Type B pancreatic cell (in vitro differentiated cells): ENCODE data around the gene IL1RAPL2. TPM values are rescaled to one million over a fixed set of nuclear protein-coding genes. Genes with fewer than 3 reads are reported as not detected.
"Not testable (repeated sequence)": the region's sequence is repeated elsewhere in the genome, so short reads cannot be mapped to it uniquely, and the experiment has no call there.

Experiments
- DNase-seq: peaks from one replicate; pipeline ENCODE4 v3.0.0; 2021; ENCODE audit warnings: mixed read lengths; ENCODE audit not compliant: unreplicated experiment; ENCODE audit errors: extremely low spot score
- H3K27ac Mint-ChIP-seq: 2 replicates; pipeline ENCODE4 v1.8.0; 2021; ENCODE audit warnings: mild to moderate bottlenecking, mixed read lengths
- H3K27me3 Mint-ChIP-seq: 2 replicates; pipeline ENCODE4 v1.8.0; 2021; ENCODE audit warnings: mixed read lengths
- H3K36me3 Mint-ChIP-seq: 2 replicates; pipeline ENCODE4 v1.8.0; 2021; ENCODE audit warnings: mixed read lengths
- H3K4me1 Mint-ChIP-seq: one replicate; pipeline ENCODE4 v1.8.0; 2021; ENCODE audit warnings: mixed read lengths; ENCODE audit not compliant: unreplicated experiment
- H3K4me3 Mint-ChIP-seq: 2 replicates; pipeline ENCODE4 v1.8.0; 2021; ENCODE audit warnings: mild to moderate bottlenecking, mixed read lengths
- H3K9me3 Mint-ChIP-seq: 2 replicates; pipeline ENCODE4 v1.8.0; 2021; ENCODE audit warnings: mixed read lengths
- long read RNA-seq: library from polyadenylated mRNA; unstranded; transcript quantifications from one replicate; pipeline ENCODE4 v2.0.0, GENCODE V29; 2020
- total RNA-seq: library from RNA; stranded (reverse); gene quantifications from 2 replicates; pipeline ENCODE4 v1.2.1, GENCODE V29; 2021; ENCODE audit warnings: low replicate concordance
- TF ChIP-seq, protein P1 (sequence below): fragments of 200-600 bp; sonication (generic); conservative IDR thresholded peaks from 2 replicates; pipeline ENCODE4 v1.5.0; 2021; ENCODE audit warnings: antibody characterized with exemption, mild to moderate bottlenecking

IL1RAPL2 gene
- 4.5 and 7.4 TPM in 2 replicates for total RNA-seq
- long read RNA-seq, partial matches to known transcripts: 3 of 9 reads
- long read RNA-seq, other reads (novel, unspliced or antisense): 6 of 9 reads

- Mint-ChIP-seq H3K4me1 (no peaks in the 10 kb centered on the region), H3K4me3 (peak within 1 kb of the TSS; percentile 92), H3K36me3 (no peaks in the 10 kb centered on the region), H3K9me3 (peaks cover 3% of the 10 kb centered on the region), H3K27me3 (peaks cover 36% of the 10 kb centered on the region), H3K27ac (no peak within 1 kb of the TSS)
- TF ChIP-seq, protein P1, sequence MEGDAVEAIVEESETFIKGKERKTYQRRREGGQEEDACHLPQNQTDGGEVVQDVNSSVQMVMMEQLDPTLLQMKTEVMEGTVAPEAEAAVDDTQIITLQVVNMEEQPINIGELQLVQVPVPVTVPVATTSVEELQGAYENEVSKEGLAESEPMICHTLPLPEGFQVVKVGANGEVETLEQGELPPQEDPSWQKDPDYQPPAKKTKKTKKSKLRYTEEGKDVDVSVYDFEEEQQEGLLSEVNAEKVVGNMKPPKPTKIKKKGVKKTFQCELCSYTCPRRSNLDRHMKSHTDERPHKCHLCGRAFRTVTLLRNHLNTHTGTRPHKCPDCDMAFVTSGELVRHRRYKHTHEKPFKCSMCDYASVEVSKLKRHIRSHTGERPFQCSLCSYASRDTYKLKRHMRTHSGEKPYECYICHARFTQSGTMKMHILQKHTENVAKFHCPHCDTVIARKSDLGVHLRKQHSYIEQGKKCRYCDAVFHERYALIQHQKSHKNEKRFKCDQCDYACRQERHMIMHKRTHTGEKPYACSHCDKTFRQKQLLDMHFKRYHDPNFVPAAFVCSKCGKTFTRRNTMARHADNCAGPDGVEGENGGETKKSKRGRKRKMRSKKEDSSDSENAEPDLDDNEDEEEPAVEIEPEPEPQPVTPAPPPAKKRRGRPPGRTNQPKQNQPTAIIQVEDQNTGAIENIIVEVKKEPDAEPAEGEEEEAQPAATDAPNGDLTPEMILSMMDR: peak; percentile 77
- peak; percentile 72 for DNase-seq
Measured at GRCh38 chrX:104565791-104566680, at the start of gene IL1RAPL2. Gene IL1RAPL2 (plus strand): TSS chrX:104566199.

DNA sequence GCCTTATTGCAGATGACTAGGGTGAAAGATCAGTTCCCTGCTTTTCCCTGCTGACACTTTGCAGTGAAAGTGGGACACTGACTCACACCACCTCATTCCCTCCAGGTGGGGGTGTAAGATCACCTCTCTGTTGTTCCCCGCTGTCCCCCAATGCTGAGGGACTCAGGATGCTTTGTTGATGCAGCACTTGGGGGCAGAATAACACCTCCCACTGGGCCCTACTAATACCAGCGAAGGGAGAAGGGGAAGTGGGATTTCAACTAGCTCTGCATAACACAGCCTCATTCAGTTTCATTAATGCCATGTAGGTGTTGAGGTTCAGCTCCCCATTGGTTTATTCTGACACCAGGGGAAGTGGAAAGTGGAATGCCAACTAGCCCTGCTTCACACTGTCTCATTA is 43.6 kb upstream of the IL1RAPL2 start:
- DNase-seq: no peak

DNA sequence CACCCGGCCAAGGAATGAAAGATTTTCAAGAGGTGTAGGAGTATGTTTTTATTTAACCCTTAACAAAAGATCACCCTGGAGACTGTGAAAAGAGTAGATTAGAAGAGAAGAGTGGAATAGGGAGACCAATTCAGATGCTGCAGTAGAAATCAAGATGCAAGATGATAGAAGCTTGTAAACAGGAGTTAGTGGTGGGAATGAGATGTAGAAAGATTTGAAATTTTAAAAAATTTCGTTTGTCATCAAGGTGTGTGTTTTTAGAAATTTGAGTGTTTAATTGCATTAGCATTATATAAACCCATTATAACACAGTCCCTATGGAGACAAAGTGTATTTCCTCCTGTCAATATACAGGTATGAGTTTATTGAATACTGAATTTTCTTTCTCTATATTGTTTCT is 42.1 kb upstream of the IL1RAPL2 start:
- H3K9me3 Mint-ChIP-seq: peaks cover 7% of the 10 kb centered on the region
- no peak for DNase-seq
- H3K27me3 Mint-ChIP-seq: no peaks in the 10 kb centered on the region
- H3K27ac Mint-ChIP-seq: no peak overlapping the region
- H3K4me3 Mint-ChIP-seq: no peak overlapping the region
- H3K4me1 Mint-ChIP-seq: no peaks in the 10 kb centered on the region
- H3K36me3 Mint-ChIP-seq: no peaks in the 10 kb centered on the region
- TF ChIP-seq, protein P1: no peak

More for the DNA sequence above, 43.6 kb upstream of the IL1RAPL2 start:
- no peak overlapping the region for H3K4me3 Mint-ChIP-seq
- no peak overlapping the region for H3K27ac Mint-ChIP-seq
- TF ChIP-seq, protein P1: no peak
- peaks cover 7% of the 10 kb centered on the region for H3K9me3 Mint-ChIP-seq
- no peaks in the 10 kb centered on the region for H3K27me3 Mint-ChIP-seq
- no peaks in the 10 kb centered on the region for H3K4me1 Mint-ChIP-seq
- no peaks in the 10 kb centered on the region for H3K36me3 Mint-ChIP-seq

- no peak for DNase-seq
- H3K27ac Mint-ChIP-seq: no peak overlapping the region
- TF ChIP-seq, protein P1: no peak
- H3K9me3 Mint-ChIP-seq: no peaks in the 10 kb centered on the region
- no peak overlapping the region for H3K4me3 Mint-ChIP-seq
- H3K36me3 Mint-ChIP-seq: no peaks in the 10 kb centered on the region
- H3K27me3 Mint-ChIP-seq: no peaks in the 10 kb centered on the region
- H3K4me1 Mint-ChIP-seq: no peaks in the 10 kb centered on the region
Measured at GRCh38 chrX:104539081-104539480, 26.9 kb upstream of the IL1RAPL2 start.

- H3K9me3 Mint-ChIP-seq, H3K36me3 Mint-ChIP-seq, H3K27me3 Mint-ChIP-seq, H3K4me3 Mint-ChIP-seq, H3K4me1 Mint-ChIP-seq, DNase-seq, H3K27ac Mint-ChIP-seq: not testable (repeated sequence)
Measured at GRCh38 chrX:104542447-104542846, 23.6 kb upstream of the IL1RAPL2 start.

GRCh38 chrX:104564335-104564734 is 1.7 kb upstream of the IL1RAPL2 start:
- Mint-ChIP-seq H3K27ac (no peak overlapping the region), H3K36me3 (no peaks in the 10 kb centered on the region), H3K4me1 (no peaks in the 10 kb centered on the region), H3K4me3 (no peak overlapping the region), H3K9me3 (peaks cover 3% of the 10 kb centered on the region), H3K27me3 (peaks cover 28% of the 10 kb centered on the region)
- DNase-seq: no peak
- TF ChIP-seq, protein P1: no peak
